SKM-1 treated with dmso at 0.1 percent for 144 hours (cell line): ENCODE measurements around the gene IFI6.
A peak's percentile ranks its signal among the peaks of the same experiment; 100 is the strongest.
"Not testable (repeated sequence)": the region's sequence is repeated elsewhere in the genome, so short reads cannot be mapped to it uniquely, and the experiment has no call there.

Experiments used
- DNase-seq: peaks from one replicate; lab custom pipeline; 2025; ENCODE audit not compliant: unreplicated experiment; lab: John Stamatoyannopoulos, UW

Gene IFI6

GRCh38 chr1:27630859-27631491 lies 41.0 kb downstream of the IFI6 start:
- no peak for DNase-seq

- no peak for DNase-seq
These were observed 43.3 kb downstream of the IFI6 start for GRCh38 chr1:27628712-27629111.

GRCh38 chr1:27627733-27628132 lies 44.3 kb downstream of the IFI6 start:
- not testable (repeated sequence) for DNase-seq

GRCh38 chr1:27627061-27627460 lies 44.9 kb downstream of the IFI6 start:
- DNase-seq: no peak

- DNase-seq: peak; percentile 98
These were observed 45.7 kb downstream of the IFI6 start for GRCh38 chr1:27626031-27626935.

- no peak for DNase-seq
These were observed 47.4 kb downstream of the IFI6 start for GRCh38 chr1:27624467-27625178.

GRCh38 chr1:27623327-27624212 lies 48.4 kb downstream of the IFI6 start:
- no peak for DNase-seq

GRCh38 chr1:27622828-27623227 lies 49.2 kb downstream of the IFI6 start:
- no peak for DNase-seq

- peak; percentile 65 for DNase-seq
These were observed 50.7 kb downstream of the IFI6 start for GRCh38 chr1:27621051-27621920.

- DNase-seq: not testable (repeated sequence)
These were observed 52.1 kb downstream of the IFI6 start for GRCh38 chr1:27619782-27620438.

GRCh38 chr1:27618341-27619082 lies 53.5 kb downstream of the IFI6 start:
- peak; percentile 91 for DNase-seq

GRCh38 chr1:27617420-27617819 lies 54.6 kb downstream of the IFI6 start:
- no peak for DNase-seq

GRCh38 chr1:27616441-27616840 lies 55.6 kb downstream of the IFI6 start:
- no peak for DNase-seq
